SH-SY5Y (cell line): ENCODE data around the gene CMTM2.

ENCODE experiments used
- GATA2 ChIP-seq: IDR thresholded peaks from 2 replicates; pipeline ENCODE4 v1.6.1; 2011; ENCODE audit warnings: mild to moderate bottlenecking, low read depth, low read length
- GATA3 ChIP-seq: IDR thresholded peaks from 2 replicates; pipeline ENCODE4 v1.6.1; 2011; ENCODE audit warnings: low read depth, mild to moderate bottlenecking, low read length, moderate library complexity

- TF ChIP-seq GATA2 (no peak), GATA3 (no peak)
Measured at GRCh38 chr16:66542396-66542795, 36.9 kb upstream of the CMTM2 start.
